HepG2 (cell line): ENCODE results near the gene ZNF670. TPM values are rescaled to one million over a fixed set of nuclear protein-coding genes. Genes with fewer than 3 reads are reported as not detected.

Experiments used
- ATF5 ChIP-seq: sonication (generic); formaldehyde crosslinking; IDR thresholded peaks from 2 replicates; pipeline ENCODE4 v1.4.0; 2020; ENCODE audit warnings: mild to moderate bottlenecking, low read depth, missing genetic modification reagents
- CEBPZ ChIP-seq: IDR thresholded peaks from 2 replicates; pipeline ENCODE4 v1.6.1; 2012; ENCODE audit warnings: low read length, improper control_type of control experiment
- ETS1 ChIP-seq: sonication (generic); formaldehyde crosslinking; IDR thresholded peaks from 2 replicates; pipeline ENCODE4 v1.4.0; 2020; ENCODE audit warnings: missing genetic modification reagents
- KDM3A ChIP-seq: IDR thresholded peaks from 2 replicates; pipeline ENCODE4 v1.6.1; 2018; ENCODE audit warnings: low read depth, missing compliant biosample characterization
- MIXL1 ChIP-seq: IDR thresholded peaks from 2 replicates; pipeline ENCODE4 v1.6.1; 2016
- NCOA2 ChIP-seq: sonication (generic); formaldehyde crosslinking; IDR thresholded peaks from 2 replicates; pipeline ENCODE4 v1.8.0; 2022; ENCODE audit warnings: inconsistent platforms
- NFIC ChIP-seq: IDR thresholded peaks from 2 replicates; pipeline ENCODE4 v1.6.1; 2012; ENCODE audit warnings: mild to moderate bottlenecking, low read length, inconsistent platforms
- RNF2 ChIP-seq: fragments of 450-650 bp; conservative IDR thresholded peaks from 2 replicates; pipeline ENCODE4 v1.6.1; 2016; ENCODE audit warnings: low read depth
- SOX5 ChIP-seq: IDR thresholded peaks from 2 replicates; pipeline ENCODE4 v1.6.1; 2016; ENCODE audit warnings: borderline replicate concordance
- SOX6 ChIP-seq, 2 experiments: fragments of 450-650 bp in 1 of 2; sonication (generic) in 1 of 2; formaldehyde crosslinking in 1 of 2; IDR thresholded peaks; 2 replicates each; pipeline versions ENCODE4 v1.4.0 to v1.6.1; 2017 to 2020; ENCODE audit warnings: antibody characterized with exemption in 1 of 2, mild to moderate bottlenecking in 1 of 2, missing genetic modification reagents in 1 of 2
- SRF ChIP-seq: IDR thresholded peaks from 2 replicates; pipeline ENCODE4 v1.6.1; 2011; ENCODE audit warnings: mild to moderate bottlenecking, low read depth, low read length, moderate library complexity
- SSRP1 ChIP-seq: IDR thresholded peaks from 2 replicates; pipeline ENCODE4 v1.6.1; 2016; ENCODE audit warnings: control low read depth
- ZBTB33 ChIP-seq: sonication (generic); formaldehyde crosslinking; IDR thresholded peaks from 2 replicates; pipeline ENCODE4 v1.4.0; 2020; ENCODE audit warnings: missing genetic modification reagents
- ZBTB38 ChIP-seq: sonication (generic); formaldehyde crosslinking; IDR thresholded peaks from 2 replicates; pipeline ENCODE4 v1.5.1; 2020; ENCODE audit warnings: mild to moderate bottlenecking, missing genetic modification reagents
- ZNF225 ChIP-seq: sonication (generic); formaldehyde crosslinking; IDR thresholded peaks from 2 replicates; pipeline ENCODE4 v1.4.0; 2020; ENCODE audit warnings: mild to moderate bottlenecking, missing genetic modification reagents
- ZNF367 ChIP-seq: sonication (generic); formaldehyde crosslinking; IDR thresholded peaks from 2 replicates; pipeline ENCODE4 v1.4.0; 2020; ENCODE audit warnings: missing genetic modification reagents, borderline replicate concordance
- ZNF75D ChIP-seq: sonication (generic); formaldehyde crosslinking; IDR thresholded peaks from 2 replicates; pipeline ENCODE4 v1.8.1; 2023; ENCODE audit warnings: missing genetic modification reagents, mild to moderate bottlenecking, borderline replicate concordance
- ZNF780A ChIP-seq: sonication (generic); formaldehyde crosslinking; IDR thresholded peaks from 2 replicates; pipeline ENCODE4 v1.8.0; 2022; ENCODE audit warnings: mild to moderate bottlenecking, missing genetic modification reagents, moderate library complexity
- ZNF850 ChIP-seq: sonication (generic); formaldehyde crosslinking; conservative IDR thresholded peaks from 2 replicates; pipeline ENCODE4 v1.9.0; 2021; ENCODE audit warnings: mild to moderate bottlenecking, missing genetic modification reagents
- ZXDC ChIP-seq: sonication (generic); formaldehyde crosslinking; IDR thresholded peaks from 2 replicates; pipeline ENCODE4 v1.5.0; 2020; ENCODE audit warnings: mild to moderate bottlenecking, missing genetic modification reagents
- polyA plus RNA-seq, 8 experiments: library from polyadenylated mRNA; depleted of rRNA in 3 of 8; stranded (reverse) in 7 of 8; unstranded in 1 of 8; fragments of >200 nt; fragmentation: Illumina TruSeq in 4 of 8; extraction: Trizol in 4 of 8; gene quantifications; 2 replicates each; pipeline versions ENCODE4 v1.2.1 to v1.2.3, GENCODE V29; 2011 to 2016; ENCODE audit warnings: low read depth in 4 of 8, missing spikeins in 1 of 8, mixed read lengths in 1 of 8; ENCODE audit not compliant: insufficient read depth in 1 of 8
- total RNA-seq, 5 experiments: library from RNA; depleted of rRNA; stranded (reverse); fragments of >200 nt; fragmentation: Illumina TruSeq; extraction: Trizol; gene quantifications; 2 replicates each; pipeline ENCODE4 v1.2.3, GENCODE V29; 2016; ENCODE audit warnings: low read depth in 1 of 5

ZNF670 gene
- total and polyA plus RNA-seq, 2 of the 13 experiments (the other 11 are each of a cell fraction or from before 2014, with no cell fraction given) = 4.2 to 10.9 TPM

- TF ChIP-seq ZXDC (CRISPR knock-in tag) (no peak), ZNF780A (CRISPR knock-in tag) (no peak), SOX6 (IDR thresholded peaks at IDR 0.05) (no peak), SOX6 (CRISPR knock-in tag; IDR thresholded peaks at IDR 0.05) (peak; percentile 83), SOX5 (CRISPR knock-in tag) (peak; percentile 73; the same call in 1 of the 2 replicates), SSRP1 (CRISPR knock-in tag) (no peak), ZNF850 (CRISPR knock-in tag) (no peak), ZBTB33 (CRISPR knock-in tag) (no peak), MIXL1 (peak; percentile 78), NCOA2 (CRISPR knock-in tag) (peak; percentile 83), ZNF225 (CRISPR knock-in tag) (no peak), SRF (no peak), NFIC (peak; percentile 52; the same call in 1 of the 2 replicates), CEBPZ (no peak), RNF2 (no peak), ZNF367 (no peak), ZBTB38 (CRISPR knock-in tag) (peak; percentile 70), ETS1 (CRISPR knock-in tag) (no peak), KDM3A (no peak), ZNF75D (CRISPR knock-in tag) (no peak), ATF5 (no peak)
These were observed 697 bp upstream of the ZNF670 start (continued) for GRCh38 chr1:247079141-247079874.
